Globus pallidus (tissue), 1 donor: ENCODE results near the gene SLC30A5.
"Not testable (repeated sequence)": the region's sequence is repeated elsewhere in the genome, so short reads cannot be mapped to it uniquely, and the experiment has no call there.

Experiments
- DNase-seq: peaks from one replicate; pipeline ENCODE4 v3.0.0-alpha.2; 2015; ENCODE audit warnings: low spot score

The SLC30A5 gene

GRCh38 chr5:69093771-69094482 lies at the start of gene SLC30A5:
TSS of gene SLC30A5 (plus strand) at chr5:69094014. CDS start at chr5:69094256, 242 bp downstream.
- DNase-seq: peak; percentile 100

GRCh38 chr5:69045213-69045612 lies 48.6 kb upstream of the SLC30A5 start:
- not testable (repeated sequence) for DNase-seq

- no peak for DNase-seq
Observed at GRCh38 chr5:69046375-69046957, 47.3 kb upstream of the SLC30A5 start.

GRCh38 chr5:69048230-69048629 lies 45.6 kb upstream of the SLC30A5 start:
- DNase-seq: peak; percentile 29

- no peak for DNase-seq
Observed at GRCh38 chr5:69049151-69049550, 44.7 kb upstream of the SLC30A5 start.

- no peak for DNase-seq
Observed at GRCh38 chr5:69049796-69050195, 44.0 kb upstream of the SLC30A5 start.

- no peak for DNase-seq
Observed at GRCh38 chr5:69050214-69050613, 43.6 kb upstream of the SLC30A5 start.

- DNase-seq: no peak
Observed at GRCh38 chr5:69052181-69052580, 41.6 kb upstream of the SLC30A5 start.

- DNase-seq: no peak
Observed at GRCh38 chr5:69074664-69075521, 18.9 kb upstream of the SLC30A5 start.

- no peak for DNase-seq
Observed at GRCh38 chr5:69075522-69076179, 18.2 kb upstream of the SLC30A5 start.

GRCh38 chr5:69078921-69079540 lies 14.8 kb upstream of the SLC30A5 start:
- DNase-seq: no peak

- DNase-seq: no peak
Observed at GRCh38 chr5:69079556-69079955, 14.3 kb upstream of the SLC30A5 start.

GRCh38 chr5:69083412-69083811 lies 10.4 kb upstream of the SLC30A5 start:
- no peak for DNase-seq

GRCh38 chr5:69084195-69084594 lies 9.6 kb upstream of the SLC30A5 start:
- DNase-seq: no peak

- DNase-seq: no peak
Observed at GRCh38 chr5:69084903-69085302, 8.9 kb upstream of the SLC30A5 start.

- DNase-seq: no peak
Observed at GRCh38 chr5:69086206-69086605, 7.6 kb upstream of the SLC30A5 start.

- not testable (repeated sequence) for DNase-seq
Observed at GRCh38 chr5:69088006-69088405, 5.8 kb upstream of the SLC30A5 start.

- no peak for DNase-seq
Observed at GRCh38 chr5:69090158-69090557, 3.7 kb upstream of the SLC30A5 start.

GRCh38 chr5:69091771-69092170 lies 2.0 kb upstream of the SLC30A5 start:
- DNase-seq: no peak

- no peak for DNase-seq
Observed at GRCh38 chr5:69092969-69093368, 845 bp upstream of the SLC30A5 start.

- no peak for DNase-seq
Observed at GRCh38 chr5:69099302-69099701, 5.5 kb downstream of the SLC30A5 start.

GRCh38 chr5:69103521-69103920 lies 9.7 kb downstream of the SLC30A5 start:
- no peak for DNase-seq
